Measurements from ENCODE around the gene MIA3. TPM values are rescaled to one million over a fixed set of nuclear protein-coding genes. Genes with fewer than 3 reads are reported as not detected.

Gene MIA3
- total and polyA plus RNA-seq, 2 experiments from 2014 or later: 31.9 to 34.8 TPM

- Histone ChIP-seq H3K79me2 (peaks cover 23% of the 10 kb centered on the region), H3K27ac (peak overlapping the region; percentile 98), H3K9me3 (ENCODE audit: low read depth) (no peaks in the 10 kb centered on the region), H2AFZ (peak overlapping the region; percentile 69), H3K27me3 (no peaks in the 10 kb centered on the region), H3K36me3 (replicated peaks; ENCODE audit: insufficient read depth, low read depth) (no peaks in the 10 kb centered on the region), H3K9me2 (replicated peaks; ENCODE audit: insufficient read depth) (no peaks in the 10 kb centered on the region), H3K4me3 (peak overlapping the region; percentile 54), H3K4me2 (peak overlapping the region; percentile 77), H4K20me1 (ENCODE audit: insufficient read depth, poor library complexity, severe bottlenecking) (no peaks in the 10 kb centered on the region), H3K4me1 (ENCODE audit: insufficient read depth) (peaks cover 10% of the 10 kb centered on the region)
- DNase-seq (ENCODE audit: low spot score): no peak
- 20% methylated on average over 10 of the region's 10 CpGs for WGBS (ENCODE audit: low lambda C conversion rate, missing lambda C conversion rate)
- TF ChIP-seq CTCF (IDR thresholded peaks at IDR 0.05; ENCODE audit: poor library complexity) (no peak), EZH2 (IDR thresholded peaks at IDR 0.05; ENCODE audit: borderline replicate concordance) (no peak), EZH2phosphoT487 (IDR thresholded peaks at IDR 0.05; ENCODE audit: low read depth, severe bottlenecking, unreplicated experiment) (no peak)
Observed at GRCh38 chr1:222643606-222643937, 25.7 kb downstream of the MIA3 start.

GRCh38 chr1:222643938-222644635 lies 26.2 kb downstream of the MIA3 start:
- Histone ChIP-seq H4K20me1 (ENCODE audit: insufficient read depth, poor library complexity, severe bottlenecking) (no peaks in the 10 kb centered on the region), H3K4me1 (ENCODE audit: insufficient read depth) (peaks cover 10% of the 10 kb centered on the region), H3K9me3 (ENCODE audit: low read depth) (no peaks in the 10 kb centered on the region), H3K4me2 (peak overlapping the region; percentile 81), H3K79me2 (peaks cover 23% of the 10 kb centered on the region), H3K4me3 (peak overlapping the region; percentile 73), H3K27ac (peak overlapping the region; percentile 98), H3K9me2 (replicated peaks; ENCODE audit: insufficient read depth) (no peaks in the 10 kb centered on the region), H3K36me3 (replicated peaks; ENCODE audit: insufficient read depth, low read depth) (no peaks in the 10 kb centered on the region), H3K27me3 (no peaks in the 10 kb centered on the region), H2AFZ (peak overlapping the region; percentile 83)
- DNase-seq (ENCODE audit: low spot score): peak; percentile 99
- WGBS (ENCODE audit: low lambda C conversion rate, missing lambda C conversion rate): under 1% methylated on average over 42 of the region's 42 CpGs
- TF ChIP-seq CTCF (IDR thresholded peaks at IDR 0.05; ENCODE audit: poor library complexity): no peak
- no peak for TF ChIP-seq EZH2phosphoT487 (IDR thresholded peaks at IDR 0.05; ENCODE audit: low read depth, severe bottlenecking, unreplicated experiment)
- no peak for TF ChIP-seq EZH2 (IDR thresholded peaks at IDR 0.05; ENCODE audit: borderline replicate concordance)

- peak overlapping the region; percentile 83 for H2AFZ ChIP-seq
- no peaks in the 10 kb centered on the region for H4K20me1 ChIP-seq (ENCODE audit: insufficient read depth, poor library complexity, severe bottlenecking)
- peak overlapping the region; percentile 73 for H3K4me3 ChIP-seq
- peaks cover 10% of the 10 kb centered on the region for H3K4me1 ChIP-seq (ENCODE audit: insufficient read depth)
- no peaks in the 10 kb centered on the region for H3K36me3 ChIP-seq (replicated peaks; ENCODE audit: insufficient read depth, low read depth)
- peak overlapping the region; percentile 81 for H3K4me2 ChIP-seq
- 10% methylated on average over 5 of the region's 5 CpGs for WGBS (ENCODE audit: low lambda C conversion rate, missing lambda C conversion rate)
- no peaks in the 10 kb centered on the region for H3K27me3 ChIP-seq
- H3K9me2 ChIP-seq (replicated peaks; ENCODE audit: insufficient read depth): no peaks in the 10 kb centered on the region
- peak overlapping the region; percentile 98 for H3K27ac ChIP-seq
- no peak for DNase-seq (ENCODE audit: low spot score)
- no peaks in the 10 kb centered on the region for H3K9me3 ChIP-seq (ENCODE audit: low read depth)
- peaks cover 23% of the 10 kb centered on the region for H3K79me2 ChIP-seq
- TF ChIP-seq EZH2 (IDR thresholded peaks at IDR 0.05; ENCODE audit: borderline replicate concordance) (no peak), EZH2phosphoT487 (IDR thresholded peaks at IDR 0.05; ENCODE audit: low read depth, severe bottlenecking, unreplicated experiment) (no peak), CTCF (IDR thresholded peaks at IDR 0.05; ENCODE audit: poor library complexity) (no peak)
Observed at GRCh38 chr1:222644636-222644980, 26.7 kb downstream of the MIA3 start.
